Inferior parietal cortex (tissue), 1 donor: ENCODE measurements around the gene GCNT1.
A peak's percentile ranks its signal among the peaks of the same experiment; 100 is the strongest.
"Not testable (repeated sequence)": the region's sequence is repeated elsewhere in the genome, so short reads cannot be mapped to it uniquely, and the experiment has no call there.

Experiments
- DNase-seq: peaks from one replicate; pipeline ENCODE4 v3.0.0-alpha.2; 2016; ENCODE audit errors: extremely low spot score

Gene GCNT1

GRCh38 chr9:76458903-76459693 lies at the start of gene GCNT1:
TSS of gene GCNT1 (plus strand) at chr9:76459182. CDS start at chr9:76502382, 43,200 bp downstream.
- DNase-seq: peak; percentile 17

DNA sequence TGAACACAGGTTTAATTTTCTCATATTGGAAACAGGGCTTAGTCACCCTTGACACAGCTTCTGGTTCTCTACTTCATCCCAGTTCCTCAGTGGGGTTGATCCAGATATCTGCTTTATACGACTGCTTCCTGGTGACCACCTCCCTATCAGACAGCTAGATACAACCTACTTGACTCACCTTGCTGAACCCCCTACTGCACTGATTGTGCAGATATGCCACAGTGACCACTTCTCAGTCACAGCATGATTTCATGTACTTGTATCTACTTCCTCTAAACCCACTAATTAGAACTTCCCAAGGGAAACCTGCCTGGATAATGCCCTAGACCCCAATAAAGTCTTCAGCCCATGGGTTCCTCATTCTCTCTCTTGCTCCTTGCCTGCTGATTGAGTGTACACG lies 46.3 kb upstream of the GCNT1 start:
- DNase-seq: no peak

- DNase-seq: no peak
Observed at GRCh38 chr9:76413658-76414057, 45.3 kb upstream of the GCNT1 start.

DNA sequence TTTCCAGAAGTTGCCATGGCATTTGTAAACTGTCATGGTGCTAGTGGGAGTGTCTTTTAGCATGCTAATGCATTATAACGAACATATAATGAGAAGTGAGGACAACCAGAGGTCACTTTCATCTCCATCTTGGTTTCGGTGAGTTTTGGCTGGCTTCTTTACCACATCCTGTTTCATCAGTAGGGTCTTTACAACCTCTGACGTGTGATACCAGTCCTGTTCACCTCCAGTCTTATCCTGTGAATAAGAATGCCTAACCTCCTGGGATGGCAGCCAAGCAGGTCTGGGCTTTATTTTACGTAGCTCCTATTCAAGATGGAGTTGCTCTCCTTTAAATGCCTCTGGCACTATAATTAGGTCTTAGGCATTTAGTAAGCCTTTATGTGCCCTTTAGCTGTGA lies 44.3 kb upstream of the GCNT1 start:
- no peak for DNase-seq

GRCh38 chr9:76415154-76415553 lies 43.8 kb upstream of the GCNT1 start:
- DNase-seq: no peak

DNA sequence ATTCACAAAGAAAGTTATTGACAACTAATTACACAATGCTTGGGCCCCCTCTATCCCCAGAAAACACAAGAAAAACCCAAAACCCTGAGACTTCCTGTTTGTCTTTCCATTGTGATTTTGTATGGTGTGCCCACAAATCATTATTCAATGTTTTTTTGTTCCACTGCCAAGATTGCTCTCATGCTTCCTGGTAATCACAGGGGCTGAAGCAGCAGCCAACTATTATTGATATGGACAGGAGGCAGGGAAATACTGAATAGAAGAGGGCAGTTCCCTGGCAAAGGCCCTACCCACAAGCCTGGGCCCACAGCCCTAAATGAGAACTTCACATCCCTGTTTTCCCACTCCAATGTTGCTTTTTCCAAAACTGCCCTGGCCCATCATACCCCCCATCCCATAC lies 43.3 kb upstream of the GCNT1 start:
- DNase-seq: no peak

- no peak for DNase-seq
Observed at GRCh38 chr9:76417394-76417793, 41.6 kb upstream of the GCNT1 start.

DNA sequence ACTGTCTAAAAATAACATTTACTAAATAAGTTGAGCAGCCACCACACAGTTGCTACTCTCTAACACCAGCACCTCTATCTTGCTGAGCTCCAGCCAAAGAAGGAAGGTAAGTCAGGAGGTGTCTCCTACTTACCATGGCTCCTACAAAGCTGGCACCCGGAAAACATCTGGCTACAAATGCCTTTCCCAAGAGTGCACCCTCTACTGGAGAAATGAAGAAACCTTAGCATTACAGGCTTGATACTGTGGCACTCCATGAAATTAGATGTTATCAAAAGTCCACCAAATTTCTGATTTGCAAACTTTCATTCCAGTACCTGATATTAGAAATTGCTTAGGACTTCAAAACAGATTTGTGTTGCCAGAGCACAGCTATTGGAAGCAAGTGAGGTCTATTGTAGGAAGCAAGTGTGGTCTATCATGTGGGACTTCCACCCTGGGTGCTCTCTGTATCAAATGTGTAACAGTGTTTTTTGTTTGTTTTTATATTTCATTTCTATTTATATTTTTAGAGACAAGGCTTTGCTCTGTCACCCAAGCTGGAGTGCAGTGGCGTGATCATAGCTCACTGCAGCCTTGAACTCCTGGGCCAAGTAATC lies 39.1 kb upstream of the GCNT1 start:
- peak; percentile 10 for DNase-seq

DNA sequence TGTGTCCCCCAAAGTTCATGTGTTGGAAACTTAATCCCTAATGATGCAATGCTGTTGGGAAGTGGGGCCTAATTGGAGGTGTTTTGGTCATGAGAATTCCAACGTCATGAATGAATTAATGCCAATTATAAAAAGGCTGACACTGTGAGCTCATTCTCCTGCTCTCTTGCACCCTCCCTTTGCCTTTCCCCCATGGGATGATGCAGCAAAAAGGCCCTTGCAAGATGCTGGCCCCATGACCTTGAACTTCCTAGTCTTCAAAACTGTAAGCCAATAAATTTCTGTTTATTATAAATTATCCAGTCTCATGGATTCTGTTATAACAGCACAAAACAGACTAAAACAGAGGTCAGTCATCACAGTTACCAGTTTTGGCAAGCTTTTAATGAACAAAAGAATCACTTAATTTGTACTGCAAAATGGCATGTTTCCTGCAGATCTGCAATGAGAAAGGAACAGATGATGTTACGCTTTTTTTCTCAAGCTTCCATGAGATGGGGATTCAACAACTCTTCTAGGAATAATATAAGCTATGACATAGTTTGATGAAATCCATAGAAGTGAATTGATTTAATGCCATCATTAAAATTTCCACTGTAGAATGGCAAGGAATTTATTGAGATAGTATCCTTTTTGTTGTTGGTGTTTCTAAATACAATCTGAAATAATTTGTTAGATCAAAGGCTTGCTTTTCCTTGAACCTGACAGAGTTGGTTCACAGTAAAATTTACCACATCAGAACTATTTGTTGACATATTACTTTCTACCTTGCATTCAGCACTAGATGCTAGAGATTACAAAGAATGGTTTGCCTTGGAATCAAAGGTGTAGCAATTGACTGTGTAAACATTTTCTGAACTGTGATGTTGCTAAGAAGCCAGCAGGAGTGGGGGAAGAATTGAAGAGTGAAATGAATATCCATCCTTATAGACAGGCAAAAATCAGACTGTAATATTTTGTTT lies 35.5 kb upstream of the GCNT1 start:
- DNase-seq: no peak

DNA sequence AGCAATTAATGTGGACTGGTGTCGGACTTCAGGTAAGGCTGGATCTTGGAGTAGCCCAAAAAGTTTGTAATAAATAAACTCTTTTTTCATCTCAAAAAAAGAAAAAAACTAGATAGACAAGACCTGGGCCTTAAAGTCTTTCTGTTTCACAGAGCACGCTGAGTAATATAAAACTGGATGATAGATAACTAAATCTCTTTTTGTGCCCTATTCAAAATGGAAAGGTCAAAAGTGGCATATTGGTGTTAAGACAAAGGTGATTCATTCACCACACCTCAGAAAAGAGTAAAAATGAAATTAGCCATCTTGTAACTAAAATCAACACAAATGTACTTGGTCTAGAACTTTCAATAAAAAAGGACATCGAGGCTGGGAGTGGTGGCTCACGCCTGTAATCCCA lies 34.5 kb upstream of the GCNT1 start:
- DNase-seq: no peak

GRCh38 chr9:76425677-76426453 lies 33.1 kb upstream of the GCNT1 start:
- DNase-seq: no peak

GRCh38 chr9:76426807-76427419 lies 32.1 kb upstream of the GCNT1 start:
- DNase-seq: no peak

DNA sequence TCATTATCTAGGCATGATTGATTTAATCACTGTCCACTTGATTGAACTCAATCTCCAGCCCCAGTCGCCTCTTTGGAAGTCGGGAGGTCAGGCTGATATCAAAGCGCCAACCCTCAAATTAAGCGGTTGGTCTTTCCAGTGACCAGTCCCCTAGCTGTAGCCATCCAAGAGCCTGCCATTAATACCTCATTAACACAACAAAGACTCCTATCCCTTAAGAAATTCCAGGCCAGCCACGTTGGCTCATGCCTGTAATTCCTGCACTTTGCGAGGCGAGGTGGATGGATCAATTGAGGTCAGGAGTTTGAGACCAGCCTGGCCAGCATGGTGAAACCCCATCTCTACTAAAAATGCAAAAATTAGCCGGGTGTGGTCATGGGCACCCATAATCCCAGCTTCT lies 27.4 kb upstream of the GCNT1 start:
- no peak for DNase-seq

- no peak for DNase-seq
Observed at GRCh38 chr9:76433406-76433805, 25.6 kb upstream of the GCNT1 start.

DNA sequence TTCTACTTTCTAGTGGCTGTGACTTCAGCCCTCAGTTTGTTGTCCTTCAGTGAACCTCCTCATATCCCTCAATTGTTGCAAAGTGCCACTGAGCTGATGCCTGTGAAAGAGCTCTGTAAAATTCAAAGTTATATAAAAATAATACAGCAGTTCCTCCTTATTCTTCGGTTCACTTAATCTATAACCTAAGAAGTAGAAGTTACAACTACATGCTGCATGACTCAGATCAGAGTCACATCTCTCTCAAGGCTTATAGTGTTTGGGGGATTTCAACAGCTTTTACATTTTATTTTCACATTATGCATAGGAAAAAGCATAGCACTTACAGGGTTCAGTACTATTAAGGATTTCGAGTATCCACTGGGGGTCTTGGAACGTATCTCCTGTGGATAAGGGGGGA lies 25.1 kb upstream of the GCNT1 start:
- DNase-seq: no peak

- DNase-seq: not testable (repeated sequence)
Observed at GRCh38 chr9:76434897-76435296, 24.1 kb upstream of the GCNT1 start.

- DNase-seq: not testable (repeated sequence)
Observed at GRCh38 chr9:76437017-76437699, 21.8 kb upstream of the GCNT1 start.

DNA sequence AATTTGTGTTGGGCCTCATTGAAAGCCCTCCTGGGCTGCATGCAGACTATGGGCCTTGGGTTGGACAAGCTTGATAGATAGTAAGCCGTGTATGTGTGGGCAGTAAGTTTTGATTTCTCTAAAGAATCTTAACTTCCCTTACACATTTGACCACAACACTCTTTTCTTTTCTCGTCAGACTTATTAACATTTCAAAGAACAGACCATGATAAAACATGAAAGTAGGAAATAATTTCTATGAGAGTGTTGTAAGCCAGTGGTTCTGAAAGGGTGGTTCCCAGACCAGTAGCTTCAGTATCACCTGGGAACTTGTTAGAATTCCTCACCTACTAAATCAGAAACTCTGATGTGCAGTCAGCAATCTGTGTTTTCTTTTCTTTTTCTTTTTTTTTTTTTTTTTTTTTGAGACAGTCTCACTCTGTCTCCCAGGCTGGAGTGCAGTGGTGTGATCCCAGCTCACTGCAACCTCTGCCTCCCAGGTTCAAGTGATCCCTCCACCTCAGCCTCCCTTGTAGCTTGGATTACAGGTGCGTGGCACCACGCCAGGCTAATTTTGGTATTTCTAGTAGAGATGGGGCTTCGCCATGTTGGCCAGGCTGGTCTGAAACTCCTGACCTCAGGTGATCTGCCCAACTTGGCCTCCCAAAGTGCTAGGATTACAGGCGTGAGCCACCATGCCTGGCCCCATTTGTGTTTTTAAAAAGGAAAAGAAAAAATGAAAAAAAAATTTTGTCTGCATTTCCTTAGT lies 20.0 kb upstream of the GCNT1 start:
- DNase-seq: no peak

DNA sequence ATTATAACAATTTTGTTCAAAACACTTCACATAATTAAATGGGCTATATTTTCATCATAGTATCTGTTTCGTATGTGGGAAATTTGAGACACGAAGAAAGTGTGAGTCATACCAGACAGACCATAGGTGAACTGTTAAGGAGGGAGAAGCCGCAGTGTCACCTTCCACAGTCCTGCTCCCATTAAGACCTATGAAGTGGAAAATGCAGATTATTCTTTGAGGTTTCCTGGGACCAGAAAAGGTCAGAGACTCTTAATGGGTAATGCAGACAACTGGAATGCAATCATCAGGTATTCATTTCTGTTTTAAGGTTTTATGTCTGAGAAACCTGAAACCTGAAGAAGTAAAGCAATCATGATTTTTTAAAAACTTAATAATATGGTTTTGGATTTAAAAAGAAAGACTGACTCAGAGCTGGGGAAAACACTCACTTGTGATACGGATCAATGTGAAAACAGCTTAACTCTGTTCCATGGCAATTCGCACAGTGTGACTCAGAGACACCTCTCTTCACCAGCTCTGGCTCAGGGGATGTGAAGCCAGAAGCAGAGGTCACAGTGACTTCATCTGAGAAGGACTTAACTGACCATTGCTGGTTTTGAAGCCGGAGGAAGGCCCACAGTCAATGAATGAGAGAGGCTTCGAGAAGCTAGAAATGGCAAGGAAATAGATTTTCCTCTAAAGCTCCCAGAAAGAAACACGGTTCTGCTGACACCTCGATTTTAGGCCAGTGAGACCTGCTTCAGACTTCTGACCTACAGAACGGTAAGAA lies 17.2 kb upstream of the GCNT1 start:
- DNase-seq: no peak
